BJ (cell line): ENCODE data around the gene KCNT2. TPM values are rescaled to one million over a fixed set of nuclear protein-coding genes. Genes with fewer than 3 reads are reported as not detected.
"Not testable (repeated sequence)": the region's sequence is repeated elsewhere in the genome, so short reads cannot be mapped to it uniquely, and the experiment has no call there.

Experiments
- CTCF ChIA-PET: fragments of 350-600 bp; formaldehyde crosslinking; extraction: SDS; loops from one replicate; lab custom pipeline; 2021; ENCODE audit warnings: antibody characterized with exemption, inconsistent platforms; lab: Yijun Ruan, JAX
- POLR2A ChIA-PET: fragments of 300-600 bp; sonication (Branson Sonifier 250); formaldehyde crosslinking; extraction: SDS; loops from one replicate; lab custom pipeline; 2021; ENCODE audit warnings: antibody characterized with exemption; lab: Charles Lee
- DNase-seq: peaks from one replicate; pipeline ENCODE4 v3.0.0-alpha.2; 2011; ENCODE audit warnings: low read depth
- H3K27me3 ChIP-seq: 2 replicates; pipeline ENCODE4 v1.6.0; 2011; ENCODE audit warnings: low read length; ENCODE audit not compliant: control insufficient read depth, insufficient read depth
- H3K36me3 ChIP-seq: 2 replicates; pipeline ENCODE4 v1.5.1; 2011; ENCODE audit warnings: low read length; ENCODE audit not compliant: control insufficient read depth, insufficient read depth
- H3K4me3 ChIP-seq: 2 replicates; pipeline ENCODE4 v1.5.1; 2011; ENCODE audit warnings: low read depth, mild to moderate bottlenecking, control low read depth, low read length
- polyA plus RNA-seq: library from polyadenylated mRNA; depleted of rRNA; stranded (reverse); fragments of >200 nt; gene quantifications from 2 replicates; pipeline ENCODE4 v1.2.3, GENCODE V29; 2011
- TF ChIP-seq, protein P1 (sequence below): IDR thresholded peaks from 2 replicates; pipeline ENCODE4 v1.5.1; 2011; ENCODE audit warnings: low read depth, mild to moderate bottlenecking, control low read depth, inconsistent platforms, low read length, moderate library complexity; ENCODE audit not compliant: insufficient read depth

Gene KCNT2
- polyA plus RNA-seq, 1 experiment: 0.66 TPM

DNA sequence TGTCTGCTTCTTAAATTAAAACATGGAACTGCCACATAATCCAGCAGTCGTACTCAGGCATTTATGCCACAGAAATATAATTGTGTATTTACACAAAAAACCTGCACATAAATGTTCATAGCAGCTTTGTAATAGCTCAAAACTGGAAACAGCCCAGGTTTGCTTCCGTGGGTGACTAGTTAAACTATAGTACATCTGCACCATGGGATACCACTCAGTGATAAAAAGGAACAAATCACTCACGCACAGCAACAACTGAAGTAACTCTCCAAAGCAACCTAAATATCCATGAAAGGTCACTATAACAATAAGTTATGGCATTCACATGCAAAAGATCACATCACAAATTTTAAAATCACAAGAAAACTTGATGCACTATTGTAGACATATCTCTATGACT lies 64.4 kb downstream of the KCNT2 start:
- CTCF ChIA-PET: no interaction called here
- no peak for DNase-seq
- Histone ChIP-seq H3K27me3 (no peaks in the 10 kb centered on the region), H3K4me3 (no peak overlapping the region), H3K36me3 (no peaks in the 10 kb centered on the region)
- POLR2A ChIA-PET: no interaction called here
- TF ChIP-seq, protein P1, sequence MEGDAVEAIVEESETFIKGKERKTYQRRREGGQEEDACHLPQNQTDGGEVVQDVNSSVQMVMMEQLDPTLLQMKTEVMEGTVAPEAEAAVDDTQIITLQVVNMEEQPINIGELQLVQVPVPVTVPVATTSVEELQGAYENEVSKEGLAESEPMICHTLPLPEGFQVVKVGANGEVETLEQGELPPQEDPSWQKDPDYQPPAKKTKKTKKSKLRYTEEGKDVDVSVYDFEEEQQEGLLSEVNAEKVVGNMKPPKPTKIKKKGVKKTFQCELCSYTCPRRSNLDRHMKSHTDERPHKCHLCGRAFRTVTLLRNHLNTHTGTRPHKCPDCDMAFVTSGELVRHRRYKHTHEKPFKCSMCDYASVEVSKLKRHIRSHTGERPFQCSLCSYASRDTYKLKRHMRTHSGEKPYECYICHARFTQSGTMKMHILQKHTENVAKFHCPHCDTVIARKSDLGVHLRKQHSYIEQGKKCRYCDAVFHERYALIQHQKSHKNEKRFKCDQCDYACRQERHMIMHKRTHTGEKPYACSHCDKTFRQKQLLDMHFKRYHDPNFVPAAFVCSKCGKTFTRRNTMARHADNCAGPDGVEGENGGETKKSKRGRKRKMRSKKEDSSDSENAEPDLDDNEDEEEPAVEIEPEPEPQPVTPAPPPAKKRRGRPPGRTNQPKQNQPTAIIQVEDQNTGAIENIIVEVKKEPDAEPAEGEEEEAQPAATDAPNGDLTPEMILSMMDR: no peak

GRCh38 chr1:196538473-196538872 lies 69.8 kb downstream of the KCNT2 start:
- CTCF ChIA-PET: no interaction called here
- POLR2A ChIA-PET: no interaction called here
- no peaks in the 10 kb centered on the region for H3K36me3 ChIP-seq
- no peak for DNase-seq
- H3K27me3 ChIP-seq: no peaks in the 10 kb centered on the region
- TF ChIP-seq, protein P1: no peak
- H3K4me3 ChIP-seq: no peak overlapping the region

- DNase-seq: no peak
- Histone ChIP-seq H3K36me3 (no peaks in the 10 kb centered on the region), H3K4me3 (no peak overlapping the region), H3K27me3 (no peaks in the 10 kb centered on the region)
- TF ChIP-seq, protein P1: no peak
- CTCF ChIA-PET: no interaction called here
- POLR2A ChIA-PET: no interaction called here
These were observed 72.5 kb downstream of the KCNT2 start for GRCh38 chr1:196535727-196536126.

DNA sequence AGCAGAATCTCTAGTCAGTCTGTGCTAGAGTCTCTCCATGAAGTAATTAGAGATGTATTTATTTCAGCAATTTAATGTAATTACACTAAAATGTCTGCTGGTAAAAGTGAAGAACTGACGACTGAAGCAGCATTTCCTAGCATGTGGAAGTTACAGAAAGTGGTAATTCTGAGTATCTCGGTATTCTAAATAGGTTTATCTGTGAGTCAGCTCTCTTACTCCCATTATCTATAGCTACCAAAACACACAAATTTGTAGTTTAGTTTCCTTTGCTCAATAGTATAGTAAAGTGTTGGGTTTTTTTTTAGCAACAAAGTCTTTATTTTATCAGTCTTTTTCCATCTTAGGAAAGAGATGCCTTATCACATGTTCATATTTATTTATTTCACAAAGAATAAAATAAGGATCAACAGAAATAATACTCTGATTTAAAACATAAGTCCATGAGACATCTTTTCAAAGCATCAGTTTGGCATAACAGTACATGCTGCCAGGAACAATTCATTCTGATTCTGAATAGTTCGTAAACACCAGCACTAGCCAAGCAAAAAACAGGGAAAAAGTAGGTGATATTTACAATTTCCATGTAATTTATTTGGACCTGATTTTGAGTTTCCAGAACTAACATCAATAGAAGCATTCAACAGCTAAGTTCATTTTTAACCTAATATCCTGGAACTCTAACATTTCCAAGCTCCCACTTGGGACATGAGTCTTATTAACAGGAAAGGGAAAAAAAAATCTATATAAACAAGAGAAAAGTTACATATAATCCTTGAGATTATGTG lies 76.3 kb downstream of the KCNT2 start:
- CTCF ChIA-PET: no interaction called here
- Histone ChIP-seq H3K36me3 (no peaks in the 10 kb centered on the region), H3K27me3 (no peaks in the 10 kb centered on the region), H3K4me3 (no peak overlapping the region)
- TF ChIP-seq, protein P1: no peak
- POLR2A ChIA-PET: no interaction called here
- no peak for DNase-seq

DNA sequence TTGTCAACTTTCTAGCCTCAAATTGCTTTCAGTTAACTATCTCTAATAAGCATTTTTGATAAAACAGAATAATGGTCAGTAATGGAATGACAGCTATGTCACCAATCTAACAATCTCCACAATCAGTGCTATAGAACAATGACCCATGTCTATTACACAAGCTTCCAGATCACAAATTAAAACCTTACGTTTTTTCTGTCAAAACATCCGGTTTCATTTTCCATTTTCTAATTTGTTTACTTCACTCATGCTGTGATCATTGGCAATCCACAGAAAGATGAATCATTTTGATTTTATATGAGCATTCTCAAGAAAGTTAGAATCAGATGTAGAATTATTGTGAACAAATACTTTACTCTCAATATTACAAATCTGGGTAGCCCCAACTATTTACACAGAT lies 80.3 kb downstream of the KCNT2 start:
- Histone ChIP-seq H3K27me3 (no peaks in the 10 kb centered on the region), H3K4me3 (no peak overlapping the region), H3K36me3 (no peaks in the 10 kb centered on the region)
- ChIA-PET POLR2A (no interaction called here), CTCF (no interaction called here)
- peak; percentile 41 for DNase-seq
- TF ChIP-seq, protein P1: no peak

DNA sequence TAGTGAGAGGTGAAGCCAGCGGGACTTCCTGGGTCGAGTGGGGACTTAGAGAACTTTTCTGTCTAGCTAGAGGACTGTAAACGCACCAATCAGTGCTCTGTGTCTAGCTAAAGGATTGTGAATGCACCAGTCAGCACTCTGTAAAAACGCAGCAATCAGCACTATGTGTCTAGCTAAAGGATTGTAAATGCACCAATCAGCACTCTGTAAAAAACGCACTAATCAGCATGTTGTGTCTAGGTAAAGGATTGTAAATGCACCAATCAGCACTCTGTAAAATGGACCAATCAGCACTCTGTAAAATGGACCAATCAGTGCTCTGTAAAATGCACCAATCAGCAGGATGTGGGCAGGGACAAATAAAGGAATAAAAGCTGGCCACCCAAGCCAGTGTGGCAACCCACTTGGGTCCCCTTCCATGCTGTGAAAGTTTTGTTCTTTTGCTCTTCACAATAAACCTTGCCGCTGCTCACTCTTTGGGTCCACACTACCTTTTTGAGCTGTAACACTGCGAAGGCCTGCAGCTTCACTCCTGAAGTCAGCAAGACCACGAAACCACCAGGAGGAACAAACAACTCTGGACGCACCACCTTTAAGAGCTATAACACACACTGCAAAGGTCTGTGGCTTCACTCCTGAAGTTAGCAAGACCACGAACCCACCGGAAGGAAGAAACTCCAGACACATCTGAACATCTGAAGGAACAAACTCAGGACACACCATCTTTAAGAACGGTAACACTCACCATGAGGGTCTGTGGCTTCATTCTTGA lies 85.5 kb downstream of the KCNT2 start:
- POLR2A ChIA-PET, H3K27me3 ChIP-seq, DNase-seq, H3K4me3 ChIP-seq, H3K36me3 ChIP-seq: not testable (repeated sequence)
- CTCF ChIA-PET: interaction anchor here (0.6 to 1.7 kb wide), 2 partner anchors 11 to 112 kb away, joined by 4 read pairs; no protein-coding TSS in a partner anchor
